GM06990 (cell line): ENCODE results near the gene PNPLA5.

ENCODE experiments used
- DNase-seq: peaks from one replicate; pipeline ENCODE4 v3.0.0-alpha.2; 2011; ENCODE audit not compliant: insufficient read length; ENCODE audit errors: extremely low read depth
- H3K27me3 ChIP-seq: replicated peaks from 2 replicates; pipeline ENCODE4 v1.6.0; 2011; ENCODE audit warnings: low read length; ENCODE audit not compliant: control insufficient read depth, insufficient read depth
- H3K36me3 ChIP-seq: 2 replicates; pipeline ENCODE4 v1.5.1; 2011; ENCODE audit warnings: low read length; ENCODE audit not compliant: control insufficient read depth, insufficient read depth
- H3K4me3 ChIP-seq: replicated peaks from 2 replicates; pipeline ENCODE4 v1.5.1; 2011; ENCODE audit warnings: low read depth, mild to moderate bottlenecking, control low read depth, low read length
- CTCF ChIP-seq: IDR thresholded peaks from 2 replicates; pipeline ENCODE4 v1.5.1; 2011; ENCODE audit warnings: low read length, control low read depth, mild to moderate bottlenecking, inconsistent platforms; ENCODE audit not compliant: insufficient read depth, poor library complexity, severe bottlenecking

PNPLA5 gene

GRCh38 chr22:43847376-43848289 is 44.2 kb downstream of the PNPLA5 start:
- Histone ChIP-seq H3K4me3 (no peak overlapping the region), H3K36me3 (no peaks in the 10 kb centered on the region), H3K27me3 (no peaks in the 10 kb centered on the region; the same call in 1 of the 2 replicates)
- no peak for TF ChIP-seq CTCF
- DNase-seq: no peak

- no peak for TF ChIP-seq CTCF
- no peak for DNase-seq
- H3K27me3 ChIP-seq: no peaks in the 10 kb centered on the region; the same call in 1 of the 2 replicates
Observed at GRCh38 chr22:43846966-43847365, 44.8 kb downstream of the PNPLA5 start.

GRCh38 chr22:43845981-43846380 is 45.8 kb downstream of the PNPLA5 start:
- Histone ChIP-seq H3K27me3 (no peaks in the 10 kb centered on the region; the same call in 1 of the 2 replicates), H3K4me3 (no peak overlapping the region), H3K36me3 (no peaks in the 10 kb centered on the region)
- DNase-seq: no peak
- TF ChIP-seq CTCF: no peak

More at GRCh38 chr22:43846966-43847365, 44.8 kb downstream of the PNPLA5 start:
- Histone ChIP-seq H3K36me3 (no peaks in the 10 kb centered on the region), H3K4me3 (no peak overlapping the region)

- H3K4me3 ChIP-seq: no peak overlapping the region
- DNase-seq: no peak
- H3K27me3 ChIP-seq: no peaks in the 10 kb centered on the region; the same call in 1 of the 2 replicates
- no peak for TF ChIP-seq CTCF
- no peaks in the 10 kb centered on the region for H3K36me3 ChIP-seq
Observed at GRCh38 chr22:43844560-43845545, 47.0 kb downstream of the PNPLA5 start.

GRCh38 chr22:43843783-43844530 is 47.9 kb downstream of the PNPLA5 start:
- no peak for TF ChIP-seq CTCF
- Histone ChIP-seq H3K27me3 (no peaks in the 10 kb centered on the region; the same call in 1 of the 2 replicates), H3K4me3 (no peak overlapping the region), H3K36me3 (no peaks in the 10 kb centered on the region)
- DNase-seq: no peak
